Retinal pigment epithelial cell (primary cell): ENCODE data around the gene JAKMIP2.

ENCODE experiments used
- DNase-seq: peaks from one replicate; pipeline ENCODE4 v3.0.0-alpha.2; 2010; ENCODE audit warnings: low read depth
- H3K4me3 ChIP-seq: 2 replicates; pipeline ENCODE4 v1.5.1; 2011; ENCODE audit warnings: mild to moderate bottlenecking, low read length, control low read depth, moderate library complexity
- CTCF ChIP-seq: conservative IDR thresholded peaks from 2 replicates; pipeline ENCODE4 v1.5.1; 2011; ENCODE audit warnings: low read depth, low read length, control low read depth, inconsistent platforms

Gene JAKMIP2

GRCh38 chr5:147628058-147628895 lies 154.3 kb downstream of the JAKMIP2 start:
- TF ChIP-seq CTCF = peak; percentile 87
- peak; percentile 7 for DNase-seq
- H3K4me3 ChIP-seq = no peak overlapping the region

GRCh38 chr5:147626464-147626863 lies 156.1 kb downstream of the JAKMIP2 start:
- no peak for TF ChIP-seq CTCF
- no peak overlapping the region for H3K4me3 ChIP-seq
- no peak for DNase-seq

GRCh38 chr5:147621016-147621415 lies 161.5 kb downstream of the JAKMIP2 start:
- no peak for DNase-seq
- TF ChIP-seq CTCF = no peak
- no peak overlapping the region for H3K4me3 ChIP-seq

GRCh38 chr5:147619281-147619878 lies 163.1 kb downstream of the JAKMIP2 start:
- no peak overlapping the region for H3K4me3 ChIP-seq
- DNase-seq = no peak
- TF ChIP-seq CTCF = no peak

- H3K4me3 ChIP-seq = no peak overlapping the region
- TF ChIP-seq CTCF = no peak
- DNase-seq = no peak
Measured at GRCh38 chr5:147617711-147618350, 164.7 kb downstream of the JAKMIP2 start.

- DNase-seq = no peak
- TF ChIP-seq CTCF = no peak
- H3K4me3 ChIP-seq = no peak overlapping the region
Measured at GRCh38 chr5:147617191-147617606, 165.3 kb downstream of the JAKMIP2 start.

GRCh38 chr5:147616421-147616820 lies 166.1 kb downstream of the JAKMIP2 start:
- TF ChIP-seq CTCF = no peak
- H3K4me3 ChIP-seq = no peak overlapping the region
- DNase-seq = no peak
